ENCODE measurements around the gene TMC8.

GRCh38 chr17:78147315-78147998, 16.9 kb downstream of the TMC8 start:
- TF ChIP-seq CTCF (IDR thresholded peaks at IDR 0.05) = no peak
- no peak for TF ChIP-seq POLR2A (IDR thresholded peaks at IDR 0.05)
- TF ChIP-seq POLR2AphosphoS5 (IDR thresholded peaks at IDR 0.05) = no peak
- TF ChIP-seq EP300 (IDR thresholded peaks at IDR 0.05) = no peak

All from upper lobe of left lung (tissue), 4 donors.